Measurements from ENCODE around the gene PTX3.

Gene PTX3

GRCh38 chr3:157407769-157408168 is 28.9 kb upstream of the PTX3 start:
- Histone ChIP-seq H3K36me3 (ENCODE audit: control insufficient read depth, insufficient read depth, low read length) (no peaks in the 10 kb centered on the region), H3K4me3 (replicated peaks; ENCODE audit: low read depth, low read length) (no peak overlapping the region), H3K27me3 (replicated peaks; ENCODE audit: control insufficient read depth, insufficient read depth, low read length) (no peaks in the 10 kb centered on the region; the same call in 1 of the 2 replicates)
- DNase-seq (ENCODE audit: extremely low read depth, insufficient read length), result no peak
- no peak for TF ChIP-seq CTCF (IDR thresholded peaks at IDR 0.05; ENCODE audit: insufficient read depth, low read length, poor library complexity, severe bottlenecking)

GRCh38 chr3:157408499-157409149 is 28.0 kb upstream of the PTX3 start:
- Histone ChIP-seq H3K4me3 (replicated peaks; ENCODE audit: low read depth, low read length) (no peak overlapping the region), H3K27me3 (replicated peaks; ENCODE audit: control insufficient read depth, insufficient read depth, low read length) (no peaks in the 10 kb centered on the region; the same call in 1 of the 2 replicates), H3K36me3 (ENCODE audit: control insufficient read depth, insufficient read depth, low read length) (no peaks in the 10 kb centered on the region)
- TF ChIP-seq CTCF (IDR thresholded peaks at IDR 0.05; ENCODE audit: insufficient read depth, low read length, poor library complexity, severe bottlenecking), result no peak
- DNase-seq (ENCODE audit: extremely low read depth, insufficient read length), result no peak

GRCh38 chr3:157409516-157409915 is 27.1 kb upstream of the PTX3 start:
- H3K36me3 ChIP-seq (ENCODE audit: control insufficient read depth, insufficient read depth, low read length), result no peaks in the 10 kb centered on the region
- DNase-seq (ENCODE audit: extremely low read depth, insufficient read length), result no peak
- no peak overlapping the region for H3K4me3 ChIP-seq (replicated peaks; ENCODE audit: low read depth, low read length)
- no peaks in the 10 kb centered on the region; the same call in 1 of the 2 replicates for H3K27me3 ChIP-seq (replicated peaks; ENCODE audit: control insufficient read depth, insufficient read depth, low read length)
- no peak for TF ChIP-seq CTCF (IDR thresholded peaks at IDR 0.05; ENCODE audit: insufficient read depth, low read length, poor library complexity, severe bottlenecking)

GRCh38 chr3:157410945-157411344 is 25.7 kb upstream of the PTX3 start:
- DNase-seq (ENCODE audit: extremely low read depth, insufficient read length), result no peak
- Histone ChIP-seq H3K27me3 (replicated peaks; ENCODE audit: control insufficient read depth, insufficient read depth, low read length) (no peaks in the 10 kb centered on the region; the same call in 1 of the 2 replicates), H3K4me3 (replicated peaks; ENCODE audit: low read depth, low read length) (no peak overlapping the region), H3K36me3 (ENCODE audit: control insufficient read depth, insufficient read depth, low read length) (no peaks in the 10 kb centered on the region)
- TF ChIP-seq CTCF (IDR thresholded peaks at IDR 0.05; ENCODE audit: insufficient read depth, low read length, poor library complexity, severe bottlenecking), result no peak

- H3K27me3 ChIP-seq (replicated peaks; ENCODE audit: control insufficient read depth, insufficient read depth, low read length), result no peaks in the 10 kb centered on the region; the same call in 1 of the 2 replicates
- H3K4me3 ChIP-seq (replicated peaks; ENCODE audit: low read depth, low read length), result no peak overlapping the region
- TF ChIP-seq CTCF (IDR thresholded peaks at IDR 0.05; ENCODE audit: insufficient read depth, low read length, poor library complexity, severe bottlenecking), result no peak
- no peaks in the 10 kb centered on the region for H3K36me3 ChIP-seq (ENCODE audit: control insufficient read depth, insufficient read depth, low read length)
- DNase-seq (ENCODE audit: extremely low read depth, insufficient read length), result no peak
Measured at GRCh38 chr3:157412323-157412855, 24.3 kb upstream of the PTX3 start.

Data from GM06990 (cell line).